Common myeloid progenitor, CD34-positive (primary cell): ENCODE measurements around the gene ZNF710.
"Not testable (repeated sequence)": the region's sequence is repeated elsewhere in the genome, so short reads cannot be mapped to it uniquely, and the experiment has no call there.

ENCODE experiments used
- CTCF ChIA-PET: fragments of 350-600 bp; sonication (Branson Sonifier 250); formaldehyde crosslinking; loops from one replicate; lab custom pipeline; 2021; ENCODE audit warnings: antibody characterized with exemption; lab: Charles Lee
- POLR2A ChIA-PET: fragments of 350-600 bp; sonication (Branson Sonifier 250); formaldehyde crosslinking; loops from one replicate; lab custom pipeline; 2021; ENCODE audit warnings: antibody characterized with exemption; lab: Charles Lee
- DNase-seq, 3 donors: peaks; one replicate each; pipeline versions ENCODE4 v3.0.0 to v3.0.0-alpha.2; 2013
- H3K27ac ChIP-seq, 2 experiments: 1 replicate in 1 of 2; 2 replicates in 1 of 2; pipeline ENCODE4 v1.7.0; 2013; ENCODE audit warnings: inconsistent platforms in 2 of 2, low read length in 2 of 2, mild to moderate bottlenecking in 2 of 2, low read depth in 1 of 2, moderate library complexity in 1 of 2; ENCODE audit not compliant: severe bottlenecking in 2 of 2, insufficient read depth in 1 of 2, poor library complexity in 1 of 2
- H3K27me3 ChIP-seq, 5 experiments: replicated peaks in 2 of 5; 1 replicate in 3 of 5; 2 replicates in 2 of 5; pipeline versions ENCODE4 v1.6.1 to v1.7.0; 2013; ENCODE audit warnings: low read length in 4 of 5, mild to moderate bottlenecking in 2 of 5, moderate library complexity in 2 of 5, inconsistent platforms in 1 of 5; ENCODE audit not compliant: insufficient read depth in 5 of 5, control insufficient read depth in 4 of 5
- H3K36me3 ChIP-seq, 4 experiments: 1 replicate in 2 of 4; 2 replicates in 2 of 4; pipeline versions ENCODE4 v1.6.1 to v1.7.0; 2013; ENCODE audit warnings: low read length in 3 of 4, control low read depth in 1 of 4, mild to moderate bottlenecking in 1 of 4; ENCODE audit not compliant: control insufficient read depth in 4 of 4, insufficient read depth in 4 of 4
- H3K4me1 ChIP-seq, 4 experiments: 1 replicate in 3 of 4; 2 replicates in 1 of 4; pipeline versions ENCODE4 v1.6.1 to v1.7.1; 2013; ENCODE audit warnings: low read length in 3 of 4, mild to moderate bottlenecking in 3 of 4, control low read depth in 1 of 4, inconsistent platforms in 1 of 4, moderate library complexity in 1 of 4; ENCODE audit not compliant: control insufficient read depth in 4 of 4, insufficient read depth in 4 of 4; ENCODE audit errors: control extremely low read depth in 1 of 4
- H3K4me3 ChIP-seq, 7 experiments: 1 replicate in 4 of 7; 2 replicates in 3 of 7; pipeline versions ENCODE4 v1.5.1 to v1.7.0; 2013; ENCODE audit warnings: mild to moderate bottlenecking in 7 of 7, low read length in 6 of 7, moderate library complexity in 6 of 7, inconsistent platforms in 2 of 7, low read depth in 2 of 7, control low read depth in 1 of 7; ENCODE audit not compliant: insufficient read depth in 4 of 7, control insufficient read depth in 1 of 7; ENCODE audit errors: extremely low read depth in 1 of 7
- H3K9me3 ChIP-seq, 5 experiments: 1 replicate in 4 of 5; 2 replicates in 1 of 5; pipeline versions ENCODE4 v1.6.1 to v1.7.1; 2013; ENCODE audit warnings: low read length in 4 of 5, mild to moderate bottlenecking in 2 of 5, inconsistent platforms in 1 of 5, low read depth in 1 of 5, moderate library complexity in 1 of 5; ENCODE audit not compliant: control insufficient read depth in 4 of 5, insufficient read depth in 2 of 5; ENCODE audit errors: control extremely low read depth in 1 of 5
- WGBS: methylation state at CpG from one replicate; pipeline ENCODE4 v1.1.5; 2013; ENCODE audit not compliant: insufficient coverage; 5-methylcytosine and 5-hydroxymethylcytosine counted together

The ZNF710 gene

GRCh38 chr15:90064911-90065681, 64.0 kb downstream of the ZNF710 start:
- H3K4me1 ChIP-seq, result peaks cover 18 to 64% (median 35%) of the 10 kb centered on the region in 4 experiments
- WGBS, result 26% methylated on average over 29 of the region's 30 CpGs
- no peaks in the 10 kb centered on the region for H3K27me3 ChIP-seq
- no peaks in the 10 kb centered on the region for H3K9me3 ChIP-seq
- peak overlapping the region in 1 of 2 experiments; percentile 70 for H3K27ac ChIP-seq
- DNase-seq, result no peak
- CTCF ChIA-PET, result interaction anchor here (0.7 to 2.7 kb wide), 4 partner anchors 10 to 33 kb away, joined by 3 to 13 read pairs (median 4); no protein-coding TSS in a partner anchor
- peaks cover 2 to 32% (median 17%) of the 10 kb centered on the region in 4 experiments for H3K36me3 ChIP-seq
- H3K4me3 ChIP-seq, result peak overlapping the region in 4 of 7 experiments; percentile 35 to 58 (median 44)
- POLR2A ChIA-PET, result no interaction called here

- Histone ChIP-seq H3K9me3 (no peaks in the 10 kb centered on the region), H3K36me3 (peaks cover 2 to 32% (median 17%) of the 10 kb centered on the region in 4 experiments), H3K4me1 (peaks cover 18 to 59% (median 33%) of the 10 kb centered on the region in 4 experiments), H3K27me3 (no peaks in the 10 kb centered on the region), H3K4me3 (peak overlapping the region in 1 of 7 experiments; percentile 47), H3K27ac (peak overlapping the region in 1 of 2 experiments; percentile 70)
- no peak for DNase-seq
- CTCF ChIA-PET, result interaction anchor here (1.1 to 2.7 kb wide), 4 partner anchors 19 to 34 kb away, joined by 3 to 13 read pairs (median 4); no protein-coding TSS in a partner anchor
- 87% methylated on average over 6 of the region's 7 CpGs for WGBS
- POLR2A ChIA-PET, result no interaction called here
Observed at GRCh38 chr15:90065682-90066049, 64.5 kb downstream of the ZNF710 start.

GRCh38 chr15:90067181-90067952, 66.2 kb downstream of the ZNF710 start:
- WGBS, result 95% methylated on average over 52 of the region's 55 CpGs
- H3K4me3 ChIP-seq, result no peak overlapping the region
- no peak overlapping the region for H3K27ac ChIP-seq
- peaks cover 2 to 32% (median 20%) of the 10 kb centered on the region in 4 experiments for H3K36me3 ChIP-seq
- no peak for DNase-seq
- POLR2A ChIA-PET, result no interaction called here
- CTCF ChIA-PET, result interaction anchor here (1.1 to 1.6 kb wide), 4 partner anchors 12 to 169 kb away, joined by 3 to 4 read pairs (median 3); no protein-coding TSS in a partner anchor
- H3K27me3 ChIP-seq, result no peaks in the 10 kb centered on the region
- H3K4me1 ChIP-seq, result peaks cover 18 to 42% (median 29%) of the 10 kb centered on the region in 4 experiments
- no peaks in the 10 kb centered on the region for H3K9me3 ChIP-seq

GRCh38 chr15:90067953-90068606, 67.0 kb downstream of the ZNF710 start:
- no peak for DNase-seq
- no peak overlapping the region for H3K27ac ChIP-seq
- 96% methylated on average over 37 of the region's 37 CpGs for WGBS
- no peaks in the 10 kb centered on the region for H3K27me3 ChIP-seq
- H3K9me3 ChIP-seq, result no peaks in the 10 kb centered on the region
- POLR2A ChIA-PET, result interaction anchor here (0.6 kb wide), 1 partner anchor 189 kb away, joined by 3 read pairs; no protein-coding TSS in a partner anchor
- peaks cover 18 to 35% (median 26%) of the 10 kb centered on the region in 4 experiments for H3K4me1 ChIP-seq
- CTCF ChIA-PET, result interaction anchor here (1.3 kb wide), 2 partner anchors 96 to 170 kb away, joined by 3 to 4 read pairs; no protein-coding TSS in a partner anchor
- peaks cover 2 to 39% (median 27%) of the 10 kb centered on the region in 4 experiments for H3K36me3 ChIP-seq
- no peak overlapping the region for H3K4me3 ChIP-seq

GRCh38 chr15:90070623-90071022, 69.5 kb downstream of the ZNF710 start:
- H3K4me1 ChIP-seq, H3K9me3 ChIP-seq, DNase-seq, H3K27ac ChIP-seq, H3K4me3 ChIP-seq, H3K27me3 ChIP-seq: not testable (repeated sequence)
- peaks cover 7 to 62% (median 41%) of the 10 kb centered on the region in 4 experiments for H3K36me3 ChIP-seq
- CTCF ChIA-PET, result interaction anchor here (0.6 to 3.0 kb wide), 30 partner anchors 9 to 297 kb away, joined by 3 to 22 read pairs (median 4); partner anchors contain the start of gene AP3S2
- 100% methylated on average over 2 of the region's 2 CpGs for WGBS
- POLR2A ChIA-PET, result interaction anchor here (0.6 kb wide), 1 partner anchor 320 kb away, joined by 5 read pairs; no protein-coding TSS in a partner anchor

GRCh38 chr15:90071220-90071807, 70.2 kb downstream of the ZNF710 start:
- CTCF ChIA-PET, result interaction anchor here (0.6 to 3.0 kb wide), 30 partner anchors 9 to 189 kb away, joined by 3 to 22 read pairs (median 4); partner anchors contain the start of gene AP3S2
- Histone ChIP-seq H3K9me3 (no peaks in the 10 kb centered on the region), H3K27me3 (no peaks in the 10 kb centered on the region), H3K27ac (no peak overlapping the region), H3K4me1 (peaks cover 0 to 3% (median 0%) of the 10 kb centered on the region in 4 experiments), H3K4me3 (no peak overlapping the region), H3K36me3 (peaks cover 7 to 69% (median 48%) of the 10 kb centered on the region in 4 experiments)
- POLR2A ChIA-PET, result interaction anchor here (0.6 to 0.7 kb wide), 2 partner anchors 107 to 214 kb away, joined by 3 to 4 read pairs; no protein-coding TSS in a partner anchor
- peak; percentile 87 to 94 (median 93) for DNase-seq
- WGBS, result 49% methylated on average over 4 of the region's 5 CpGs
